Measurements from ENCODE around the gene TMF1.

TMF1 gene

DNA sequence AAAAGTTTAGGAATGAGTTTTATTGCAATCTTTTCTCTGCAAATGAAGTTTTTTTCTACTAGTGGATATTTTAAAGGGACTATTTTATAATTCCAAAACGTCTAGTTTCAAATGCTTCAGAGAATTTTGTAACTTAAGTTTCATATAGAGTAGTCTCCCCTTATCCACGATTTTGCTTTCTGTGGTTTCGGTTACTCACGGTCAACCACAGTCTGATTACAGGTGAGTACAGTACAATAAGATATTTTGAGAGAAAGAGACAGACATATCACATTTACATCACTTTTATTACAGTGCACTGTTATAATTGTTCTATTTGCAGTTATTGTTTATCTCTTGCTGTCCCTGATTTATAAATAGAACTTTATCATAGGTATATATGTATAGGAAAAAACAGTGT is 31.3 kb downstream of the TMF1 start:
- POLR2A ChIA-PET: no interaction called here
- DNase-seq (ENCODE audit: extremely low spot score): no peak
- no peak for TF ChIP-seq CTCF (IDR thresholded peaks at IDR 0.05; ENCODE audit: control extremely low read depth, extremely low read depth, low read depth, missing control alignments)
- CTCF ChIA-PET: interaction anchor here (1.0 to 1.3 kb wide), 2 partner anchors 13 to 28 kb away, joined by 3 to 4 read pairs; no protein-coding TSS in a partner anchor

DNA sequence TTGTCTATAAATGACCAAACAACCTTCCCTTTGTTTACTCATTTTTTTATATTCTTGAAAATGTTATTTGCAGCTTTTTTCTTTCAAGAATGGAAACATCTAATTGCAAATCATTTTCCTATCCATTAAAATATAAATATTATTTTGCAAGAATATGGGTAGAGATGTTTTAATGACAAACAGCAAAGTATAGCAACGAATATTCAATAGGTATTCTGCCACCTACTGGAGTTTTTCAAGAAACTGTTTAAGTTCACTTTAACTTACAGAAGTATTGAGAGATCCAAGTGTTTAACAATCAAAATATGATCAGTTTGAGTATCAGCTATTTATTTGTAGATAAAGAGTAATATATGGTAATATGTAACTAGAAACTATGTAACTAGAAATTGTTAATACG is 31.7 kb downstream of the TMF1 start:
- ChIA-PET POLR2A (no interaction called here), CTCF (interaction anchor here (1.3 kb wide), 1 partner anchor 13 kb away, joined by 3 read pairs; no protein-coding TSS in a partner anchor)
- peak; percentile 27 for TF ChIP-seq CTCF (IDR thresholded peaks at IDR 0.05; ENCODE audit: control extremely low read depth, extremely low read depth, low read depth, missing control alignments)
- DNase-seq (ENCODE audit: extremely low spot score): no peak

GRCh38 chr3:69016901-69017300 is 35.2 kb downstream of the TMF1 start:
- CTCF ChIA-PET: interaction anchor here (0.8 to 1.6 kb wide), 4 partner anchors 8 to 15 kb away, joined by 3 to 7 read pairs (median 3); no protein-coding TSS in a partner anchor
- no peak for DNase-seq (ENCODE audit: extremely low spot score)
- no peak for TF ChIP-seq CTCF (IDR thresholded peaks at IDR 0.05; ENCODE audit: control extremely low read depth, extremely low read depth, low read depth, missing control alignments)
- POLR2A ChIA-PET: interaction anchor here (0.7 kb wide), 1 partner anchor 36 kb away, joined by 3 read pairs; no protein-coding TSS in a partner anchor

- TF ChIP-seq CTCF (IDR thresholded peaks at IDR 0.05; ENCODE audit: control extremely low read depth, extremely low read depth, low read depth, missing control alignments): no peak
- DNase-seq (ENCODE audit: extremely low spot score): no peak
- ChIA-PET CTCF (interaction anchor here (0.9 to 1.6 kb wide), 2 partner anchors 9 to 11 kb away, joined by 3 to 7 read pairs; no protein-coding TSS in a partner anchor), POLR2A (no interaction called here)
Measured at GRCh38 chr3:69016102-69016501, 36.0 kb downstream of the TMF1 start.

GRCh38 chr3:69014022-69014580 is 38.0 kb downstream of the TMF1 start:
- DNase-seq (ENCODE audit: extremely low spot score): no peak
- POLR2A ChIA-PET: interaction anchor here (0.8 kb wide), 1 partner anchor 11 kb away, joined by 4 read pairs; no protein-coding TSS in a partner anchor
- CTCF ChIA-PET: interaction anchor here (0.8 to 3.3 kb wide), 15 partner anchors 8 to 105 kb away, joined by 3 to 21 read pairs (median 3); partner anchors contain the start of genes ARL6IP5 and TMF1
- TF ChIP-seq CTCF (IDR thresholded peaks at IDR 0.05; ENCODE audit: control extremely low read depth, extremely low read depth, low read depth, missing control alignments): no peak

- ChIA-PET POLR2A (interaction anchor here (0.6 to 0.8 kb wide), 2 partner anchors 12 to 793 kb away, joined by 3 to 4 read pairs; no protein-coding TSS in a partner anchor), CTCF (interaction anchor here (0.8 to 3.3 kb wide), 16 partner anchors 8 to 106 kb away, joined by 3 to 21 read pairs (median 3); partner anchors contain the start of gene TMF1)
- peak; percentile 90 for DNase-seq (ENCODE audit: extremely low spot score)
- peak; percentile 76 for TF ChIP-seq CTCF (IDR thresholded peaks at IDR 0.05; ENCODE audit: control extremely low read depth, extremely low read depth, low read depth, missing control alignments)
Measured at GRCh38 chr3:69013253-69014021, 38.7 kb downstream of the TMF1 start, which contains the start of gene EOGT. Gene EOGT (minus strand): TSS chr3:69013684. CDS start chr3:69009846, 3,838 bp downstream.
